Measurements from ENCODE around the gene RCSD1. TPM values are rescaled to one million over a fixed set of nuclear protein-coding genes. Genes with fewer than 3 reads are reported as not detected.

RCSD1 gene
- total and polyA plus RNA-seq, 2 donors from 2014 or later = 3.9 to 18.3 TPM

GRCh38 chr1:167707942-167708341 is 77.9 kb downstream of the RCSD1 start:
- H3K4me3 ChIP-seq (ENCODE audit: low read length in 3 of 3) = no peak overlapping the region
- no peaks in the 10 kb centered on the region for H3K36me3 ChIP-seq (ENCODE audit: control insufficient read depth in 2 of 3, insufficient read depth in 3 of 3, low read length in 3 of 3)
- H3K4me1 ChIP-seq (ENCODE audit: control insufficient read depth in 2 of 3, insufficient read depth in 2 of 3, low read depth in 1 of 3, low read length in 3 of 3) = no peaks in the 10 kb centered on the region
- no peak overlapping the region for H3K9ac ChIP-seq (ENCODE audit: low read length in 3 of 3)
- intact Hi-C loops (cut with DNase I) = no loop called here
- no peaks in the 10 kb centered on the region for H3K27me3 ChIP-seq (ENCODE audit: control insufficient read depth, insufficient read depth, low read length)
- TF ChIP-seq, protein P1, sequence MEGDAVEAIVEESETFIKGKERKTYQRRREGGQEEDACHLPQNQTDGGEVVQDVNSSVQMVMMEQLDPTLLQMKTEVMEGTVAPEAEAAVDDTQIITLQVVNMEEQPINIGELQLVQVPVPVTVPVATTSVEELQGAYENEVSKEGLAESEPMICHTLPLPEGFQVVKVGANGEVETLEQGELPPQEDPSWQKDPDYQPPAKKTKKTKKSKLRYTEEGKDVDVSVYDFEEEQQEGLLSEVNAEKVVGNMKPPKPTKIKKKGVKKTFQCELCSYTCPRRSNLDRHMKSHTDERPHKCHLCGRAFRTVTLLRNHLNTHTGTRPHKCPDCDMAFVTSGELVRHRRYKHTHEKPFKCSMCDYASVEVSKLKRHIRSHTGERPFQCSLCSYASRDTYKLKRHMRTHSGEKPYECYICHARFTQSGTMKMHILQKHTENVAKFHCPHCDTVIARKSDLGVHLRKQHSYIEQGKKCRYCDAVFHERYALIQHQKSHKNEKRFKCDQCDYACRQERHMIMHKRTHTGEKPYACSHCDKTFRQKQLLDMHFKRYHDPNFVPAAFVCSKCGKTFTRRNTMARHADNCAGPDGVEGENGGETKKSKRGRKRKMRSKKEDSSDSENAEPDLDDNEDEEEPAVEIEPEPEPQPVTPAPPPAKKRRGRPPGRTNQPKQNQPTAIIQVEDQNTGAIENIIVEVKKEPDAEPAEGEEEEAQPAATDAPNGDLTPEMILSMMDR (IDR thresholded peaks at IDR 0.05; ENCODE audit: borderline replicate concordance, extremely low read depth, insufficient read depth) = no peak
- no peak overlapping the region for H3K27ac ChIP-seq (ENCODE audit: low read depth in 2 of 2, low read length in 2 of 2)
- H3K9me3 ChIP-seq (ENCODE audit: control insufficient read depth in 2 of 3, insufficient read depth in 1 of 3, low read length in 3 of 3) = no peaks in the 10 kb centered on the region
- DNase-seq = no peak
- FAIRE-seq = no peak

- Histone ChIP-seq H3K27ac (ENCODE audit: low read depth in 2 of 2, low read length in 2 of 2) (no peak overlapping the region), H3K27me3 (ENCODE audit: control insufficient read depth, insufficient read depth, low read length) (no peaks in the 10 kb centered on the region), H3K4me3 (ENCODE audit: low read length in 3 of 3) (no peak overlapping the region), H3K9ac (ENCODE audit: low read length in 3 of 3) (no peak overlapping the region), H3K9me3 (ENCODE audit: control insufficient read depth in 2 of 3, insufficient read depth in 1 of 3, low read length in 3 of 3) (no peaks in the 10 kb centered on the region), H3K36me3 (ENCODE audit: control insufficient read depth in 2 of 3, insufficient read depth in 3 of 3, low read length in 3 of 3) (no peaks in the 10 kb centered on the region), H3K4me1 (ENCODE audit: control insufficient read depth in 2 of 3, insufficient read depth in 2 of 3, low read depth in 1 of 3, low read length in 3 of 3) (no peaks in the 10 kb centered on the region)
- DNase-seq (no peak), FAIRE-seq (no peak)
- intact Hi-C loops (cut with DNase I) = no loop called here
- TF ChIP-seq, protein P1 (IDR thresholded peaks at IDR 0.05; ENCODE audit: borderline replicate concordance, extremely low read depth, insufficient read depth) = no peak
Measured at GRCh38 chr1:167708940-167709389, 78.9 kb downstream of the RCSD1 start.

DNA sequence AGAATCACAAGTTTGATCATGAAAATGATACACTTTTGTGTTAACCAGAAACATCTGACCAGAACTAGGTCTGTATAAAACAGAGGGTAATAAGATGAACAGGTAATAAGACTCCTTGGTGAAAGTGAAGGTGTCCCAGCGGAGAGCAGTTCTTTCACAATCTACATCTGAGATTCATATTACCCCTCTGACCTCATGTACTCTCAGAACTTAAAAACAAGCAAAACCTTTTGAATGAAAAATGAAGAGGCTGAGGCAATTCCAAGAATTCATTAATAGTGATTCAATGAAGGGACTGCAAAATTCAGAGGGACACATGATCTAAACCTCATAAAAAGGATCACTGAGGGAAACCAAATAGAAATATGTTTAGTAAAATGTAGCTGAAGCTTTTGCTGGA is 80.8 kb downstream of the RCSD1 start:
- Histone ChIP-seq H3K9me3 (ENCODE audit: control insufficient read depth in 2 of 3, insufficient read depth in 1 of 3, low read length in 3 of 3) (no peaks in the 10 kb centered on the region), H3K36me3 (ENCODE audit: control insufficient read depth in 2 of 3, insufficient read depth in 3 of 3, low read length in 3 of 3) (no peaks in the 10 kb centered on the region), H3K27me3 (ENCODE audit: control insufficient read depth, insufficient read depth, low read length) (no peaks in the 10 kb centered on the region), H3K9ac (ENCODE audit: low read length in 3 of 3) (no peak overlapping the region), H3K4me1 (ENCODE audit: control insufficient read depth in 2 of 3, insufficient read depth in 2 of 3, low read depth in 1 of 3, low read length in 3 of 3) (no peaks in the 10 kb centered on the region), H3K4me3 (ENCODE audit: low read length in 3 of 3) (no peak overlapping the region), H3K27ac (ENCODE audit: low read depth in 2 of 2, low read length in 2 of 2) (no peak overlapping the region)
- TF ChIP-seq, protein P1 (IDR thresholded peaks at IDR 0.05; ENCODE audit: borderline replicate concordance, extremely low read depth, insufficient read depth) = no peak
- intact Hi-C loops (cut with DNase I) = no loop called here
- DNase-seq (no peak), FAIRE-seq (no peak)

DNA sequence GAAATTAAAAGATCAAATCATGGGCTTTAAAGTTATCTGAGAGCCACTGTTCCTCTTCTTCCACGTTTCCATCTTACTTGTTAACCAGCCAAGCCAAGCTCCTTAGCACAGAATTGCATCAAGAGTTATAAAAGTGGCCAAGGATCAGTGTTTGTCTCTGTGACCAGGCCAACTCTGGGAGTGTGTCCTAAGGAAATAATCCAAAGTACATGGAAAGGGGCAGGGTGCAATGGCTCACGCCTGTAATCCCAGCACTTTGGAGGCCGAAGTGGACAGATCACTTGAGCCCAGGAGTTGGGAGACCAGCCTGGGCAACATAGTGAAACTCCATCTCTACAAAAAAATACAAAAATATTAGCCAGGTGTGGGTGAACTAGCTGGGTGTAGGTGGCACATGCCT is 81.8 kb downstream of the RCSD1 start:
- no peaks in the 10 kb centered on the region for H3K27me3 ChIP-seq (ENCODE audit: control insufficient read depth, insufficient read depth, low read length)
- intact Hi-C loops (cut with DNase I) = no loop called here
- H3K4me1 ChIP-seq (ENCODE audit: control insufficient read depth in 2 of 3, insufficient read depth in 2 of 3, low read depth in 1 of 3, low read length in 3 of 3) = no peaks in the 10 kb centered on the region
- H3K9ac ChIP-seq (ENCODE audit: low read length in 3 of 3) = no peak overlapping the region
- TF ChIP-seq, protein P1 (IDR thresholded peaks at IDR 0.05; ENCODE audit: borderline replicate concordance, extremely low read depth, insufficient read depth) = no peak
- H3K27ac ChIP-seq (ENCODE audit: low read depth in 2 of 2, low read length in 2 of 2) = no peak overlapping the region
- H3K4me3 ChIP-seq (ENCODE audit: low read length in 3 of 3) = no peak overlapping the region
- no peaks in the 10 kb centered on the region for H3K9me3 ChIP-seq (ENCODE audit: control insufficient read depth in 2 of 3, insufficient read depth in 1 of 3, low read length in 3 of 3)
- no peaks in the 10 kb centered on the region for H3K36me3 ChIP-seq (ENCODE audit: control insufficient read depth in 2 of 3, insufficient read depth in 3 of 3, low read length in 3 of 3)
- FAIRE-seq (no peak), DNase-seq (no peak)

All from kidney (tissue), 14 donors.